Measurements from ENCODE around the gene MEF2D.

MEF2D gene

GRCh38 chr1:156500543-156500792, at the start of gene MEF2D:
Gene MEF2D (minus strand): TSS chr1:156500775. CDS start chr1:156483292, 17,483 bp downstream.
- no peak for DNase-seq (ENCODE audit: low spot score)

DNA sequence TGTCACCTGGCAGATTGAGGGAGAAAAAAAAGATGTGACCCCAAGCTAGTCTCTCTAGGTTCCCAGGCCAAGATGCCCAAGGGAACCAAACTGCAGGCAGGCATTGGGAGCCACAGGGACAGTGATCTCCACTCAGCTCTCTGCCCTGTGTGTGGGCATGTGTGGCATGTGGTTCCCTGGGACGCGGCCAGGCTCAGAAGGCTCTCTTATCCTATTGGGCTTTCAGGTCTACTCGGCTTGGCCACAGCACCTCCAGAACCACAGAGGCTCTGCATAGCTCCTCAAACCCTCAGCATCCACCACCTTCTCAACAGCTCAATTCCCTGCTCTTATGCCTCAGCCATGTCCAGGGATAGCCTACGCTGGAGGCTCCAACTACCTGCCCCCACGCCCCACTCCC, 49.8 kb upstream of the MEF2D start:
- no peak for DNase-seq (ENCODE audit: low spot score)

DNA sequence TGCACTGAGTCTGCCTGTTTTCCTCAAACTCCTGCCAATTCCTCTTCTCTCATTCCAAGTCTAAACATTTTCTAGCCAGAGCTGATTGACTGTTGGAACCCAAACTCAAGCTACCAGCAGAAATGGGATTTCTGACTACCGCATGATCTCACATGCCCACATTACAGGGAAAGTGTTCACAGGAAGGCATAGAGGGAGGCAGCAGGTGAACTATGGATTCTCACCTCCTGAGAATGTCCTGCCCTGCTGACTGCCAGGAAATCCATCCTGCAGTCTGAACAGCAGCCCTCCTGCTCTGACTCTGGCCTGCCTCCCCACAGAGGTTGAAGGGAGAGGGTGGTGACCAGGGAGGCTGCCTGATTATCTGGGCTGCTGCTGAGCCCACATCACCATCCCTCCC, 49.3 kb upstream of the MEF2D start:
- DNase-seq (ENCODE audit: low spot score) = no peak

DNA sequence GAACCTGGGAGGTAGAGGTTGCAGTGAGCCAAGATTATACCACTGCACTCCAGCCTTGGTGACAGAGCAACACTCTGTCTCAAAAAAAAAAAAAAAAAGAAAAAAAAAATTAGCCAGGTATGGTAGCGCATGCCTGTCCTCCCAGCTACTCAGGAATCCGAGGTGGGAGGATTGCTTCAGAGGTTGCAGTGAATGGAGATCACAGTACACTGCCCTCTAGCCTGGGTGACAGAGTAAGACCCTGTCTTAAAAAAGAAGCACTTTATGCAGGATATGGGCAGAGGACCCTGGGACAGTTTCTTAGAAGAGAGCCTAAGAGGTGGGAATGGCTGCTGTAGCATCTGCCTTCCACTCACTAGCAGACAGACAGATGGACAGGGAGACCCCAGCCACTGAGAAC, 48.8 kb upstream of the MEF2D start:
- DNase-seq (ENCODE audit: low spot score) = no peak

- no peak for DNase-seq (ENCODE audit: low spot score)
These were observed 47.4 kb upstream of the MEF2D start for GRCh38 chr1:156547982-156548381.

- no peak for DNase-seq (ENCODE audit: low spot score)
These were observed 46.9 kb upstream of the MEF2D start for GRCh38 chr1:156547434-156547833.

DNA sequence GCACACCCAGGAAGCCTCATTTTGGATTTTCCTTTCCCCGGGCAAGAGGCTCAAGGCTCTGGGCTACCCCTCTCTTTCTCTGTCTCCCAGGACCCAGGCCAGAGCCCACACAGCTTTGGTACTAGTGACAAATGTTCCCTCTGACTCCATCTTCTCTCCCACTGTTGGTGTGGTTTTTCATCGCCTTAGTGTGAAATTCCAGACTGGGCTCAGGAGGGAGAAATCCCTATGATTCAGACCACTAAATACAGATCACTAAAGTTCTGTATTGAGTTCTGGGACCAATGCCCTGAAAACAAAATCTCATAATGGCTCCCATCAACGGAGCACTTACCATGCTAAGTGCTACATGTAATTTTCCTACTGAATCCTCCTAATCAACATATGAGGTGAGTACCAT, 45.7 kb upstream of the MEF2D start:
- no peak for DNase-seq (ENCODE audit: low spot score)

DNA sequence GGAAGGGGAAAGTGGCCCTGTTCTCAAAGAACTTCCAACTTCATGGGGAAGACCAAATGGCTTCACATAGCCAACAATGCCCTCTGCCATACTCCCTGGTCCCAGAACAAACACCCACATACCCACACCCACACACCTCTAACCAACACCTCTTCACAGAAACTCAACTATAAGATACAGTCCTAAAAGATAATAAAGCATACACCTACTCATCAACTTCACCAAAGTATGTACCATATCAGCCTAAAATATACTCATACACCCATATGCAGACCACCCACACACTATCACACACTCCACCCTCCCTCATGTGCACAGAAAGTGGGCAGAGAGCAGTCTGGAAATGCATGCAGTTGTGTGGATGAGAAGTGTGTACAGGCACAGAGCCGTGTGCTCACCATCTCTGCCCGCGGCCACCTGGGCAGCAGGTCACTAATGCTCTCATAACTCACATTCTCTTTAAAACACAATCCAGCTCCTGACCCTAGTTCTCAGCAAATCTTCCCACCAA, 44.1 kb upstream of the MEF2D start:
- DNase-seq (ENCODE audit: low spot score) = no peak

GRCh38 chr1:156543066-156543465, 42.5 kb upstream of the MEF2D start:
- DNase-seq (ENCODE audit: low spot score) = no peak

DNA sequence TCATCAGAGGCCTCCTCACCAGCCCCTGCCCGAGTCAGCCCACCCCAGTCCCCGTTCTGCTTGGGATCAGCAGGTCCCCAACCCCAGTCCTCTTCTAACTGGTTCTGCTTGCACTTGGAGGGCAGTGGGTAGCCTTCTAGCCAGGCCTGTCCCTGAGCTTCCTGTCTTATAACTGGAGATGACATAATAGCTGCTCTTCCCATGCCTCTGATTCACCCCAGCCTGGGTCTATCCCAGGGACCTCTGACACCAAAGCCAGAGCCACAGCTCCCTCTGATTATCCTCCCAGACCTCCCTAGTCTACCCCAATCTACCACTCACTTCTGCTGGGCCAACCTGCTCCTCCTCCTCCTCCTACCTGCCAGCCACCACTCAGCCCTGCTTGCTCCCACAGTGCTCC, 40.4 kb upstream of the MEF2D start:
- no peak for DNase-seq (ENCODE audit: low spot score)

DNA sequence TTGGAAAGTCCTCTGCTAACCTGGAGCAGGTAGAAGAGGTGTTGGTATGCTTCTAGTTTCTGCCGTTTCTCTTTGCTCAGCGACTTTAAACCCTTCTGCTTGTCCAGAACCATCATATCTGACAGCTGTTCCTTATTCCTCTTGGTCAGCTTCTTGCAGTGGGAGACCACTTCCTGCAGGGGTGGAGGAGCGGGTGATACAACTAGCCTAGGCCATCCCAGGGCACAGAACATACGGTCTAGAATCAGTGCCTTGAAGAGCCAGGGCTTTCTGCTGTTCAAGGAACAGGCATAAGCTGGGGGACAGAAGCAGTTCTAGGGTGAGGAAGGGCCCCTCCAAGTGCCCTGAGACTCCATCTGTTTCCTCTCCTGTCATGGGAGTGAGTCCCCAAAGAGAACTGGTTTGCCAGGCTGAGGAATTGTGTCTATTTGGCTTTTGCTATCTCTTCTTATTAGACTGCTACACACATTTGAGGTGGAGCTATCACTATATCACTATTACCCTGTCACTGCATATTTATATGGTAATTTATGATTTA, 39.3 kb upstream of the MEF2D start:
- DNase-seq (ENCODE audit: low spot score) = no peak

DNA sequence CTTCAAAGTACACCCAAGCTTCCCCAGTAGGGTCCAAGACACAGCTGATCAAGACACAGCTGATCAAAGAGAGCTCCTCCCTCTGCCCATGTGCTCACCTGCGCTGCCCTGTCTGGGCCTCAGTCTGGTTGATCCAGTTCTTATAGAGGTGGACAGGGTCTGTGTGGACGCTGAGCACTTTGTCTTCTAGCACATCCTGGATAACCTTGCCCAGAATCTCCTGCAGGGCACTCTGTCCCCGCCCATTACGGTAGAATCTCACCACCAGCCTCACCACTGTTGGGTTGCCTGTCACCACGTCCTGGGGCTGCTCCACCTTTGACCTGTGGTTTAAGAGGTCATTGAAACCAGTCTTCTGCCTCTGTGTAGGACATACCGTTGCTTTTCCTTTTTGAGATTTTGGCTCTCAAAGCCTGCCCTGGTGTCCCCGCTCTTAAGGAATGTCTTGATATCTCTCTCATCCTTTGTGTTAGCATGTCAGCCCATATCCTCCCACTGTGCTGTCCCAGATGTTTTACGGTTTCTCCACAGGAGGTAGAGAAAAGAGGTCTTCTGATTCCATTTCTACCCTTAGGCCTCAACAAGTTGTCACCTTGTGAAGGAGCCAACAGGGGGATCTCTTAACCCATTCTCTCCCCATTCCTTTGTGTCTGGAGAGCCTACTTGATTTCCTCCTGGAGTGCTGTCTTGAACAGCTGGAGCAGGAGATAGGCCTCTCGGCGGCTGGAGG, 38.3 kb upstream of the MEF2D start:
- no peak for DNase-seq (ENCODE audit: low spot score)

GRCh38 chr1:156537027-156537426, 36.5 kb upstream of the MEF2D start:
- DNase-seq (ENCODE audit: low spot score) = no peak

DNA sequence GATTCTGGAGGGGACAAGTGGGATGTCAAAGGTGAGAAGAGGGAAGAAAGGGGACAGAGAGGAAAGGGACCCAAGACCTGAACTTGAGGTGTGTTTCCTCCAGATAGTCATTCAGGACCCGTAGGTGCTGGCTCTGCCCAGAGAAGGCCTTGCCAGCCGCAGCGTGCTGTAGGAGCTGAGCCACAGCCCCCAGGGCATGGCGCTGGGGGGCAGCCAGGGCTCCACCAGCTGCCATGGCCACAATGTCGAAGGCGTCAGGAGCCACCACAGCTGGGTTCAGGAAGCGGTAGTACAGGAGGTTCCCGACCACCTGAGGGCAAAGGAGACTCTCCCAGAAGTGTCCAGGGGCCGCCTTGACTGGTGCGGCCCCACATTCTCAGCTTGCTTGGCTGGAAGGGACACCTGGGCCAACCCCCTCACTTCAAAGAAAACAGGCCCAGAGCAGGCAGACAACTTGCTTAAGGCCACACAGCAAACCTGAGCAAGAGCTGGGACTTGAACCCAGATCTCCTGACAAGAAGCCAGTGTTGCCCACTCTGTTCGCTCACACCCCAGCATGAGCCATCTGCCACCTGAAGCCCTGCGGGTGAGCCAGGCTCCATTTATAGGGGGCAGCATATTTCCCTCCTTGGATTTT, 34.0 kb upstream of the MEF2D start:
- no peak for DNase-seq (ENCODE audit: low spot score)

DNA sequence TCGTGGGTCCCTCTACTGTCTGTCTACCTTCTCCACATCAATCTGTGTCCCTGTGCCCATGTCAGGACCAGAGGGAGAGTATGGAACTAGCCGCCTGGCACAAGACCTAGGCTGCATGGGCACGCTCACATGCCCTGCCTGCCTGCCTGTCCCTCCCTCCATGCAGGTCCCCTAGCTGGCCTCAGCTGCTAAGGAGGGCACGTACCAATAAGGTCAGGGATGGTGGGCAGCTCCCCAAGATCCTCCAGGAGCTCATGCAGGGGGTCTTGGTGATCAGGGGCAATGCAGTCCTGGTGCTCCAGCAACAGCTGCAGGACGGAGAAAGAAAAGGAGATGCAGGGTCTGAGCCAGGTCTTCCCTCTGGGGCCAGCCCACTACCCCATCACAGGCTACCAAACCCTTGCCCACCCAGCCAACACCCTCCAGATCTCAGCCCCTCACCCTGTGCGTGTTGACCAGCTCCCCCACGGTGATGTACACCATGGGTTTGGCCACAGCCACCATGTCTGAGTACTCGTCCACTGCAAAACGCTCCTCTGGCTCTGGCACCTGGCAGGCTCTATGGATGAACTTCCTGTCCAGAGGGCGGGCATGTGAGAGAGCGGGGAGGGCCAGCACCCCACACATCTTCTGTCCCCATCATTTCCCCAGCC, 33.1 kb upstream of the MEF2D start:
- DNase-seq (ENCODE audit: low spot score) = no peak

DNA sequence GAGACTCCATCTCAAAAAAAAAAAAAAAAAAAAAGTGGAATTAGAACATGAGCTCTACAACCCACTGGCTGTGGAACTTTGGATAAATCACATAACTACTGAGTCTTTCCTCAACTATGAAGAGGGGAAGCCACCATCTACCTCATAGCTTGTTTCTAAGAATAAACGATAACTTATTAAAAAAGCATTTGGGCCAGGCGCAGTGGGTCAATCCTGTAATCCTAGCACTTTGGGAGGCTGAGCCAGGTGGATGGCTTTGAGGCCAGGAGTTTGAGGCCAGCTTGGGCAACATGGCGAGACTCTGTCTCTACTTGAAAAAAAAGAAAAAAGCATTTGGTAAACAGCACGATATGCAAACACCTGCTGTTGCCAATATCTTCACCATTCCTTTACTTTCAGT, 31.8 kb upstream of the MEF2D start:
- no peak for DNase-seq (ENCODE audit: low spot score)

- DNase-seq (ENCODE audit: low spot score) = no peak
These were observed 29.4 kb upstream of the MEF2D start for GRCh38 chr1:156530006-156530405.

- no peak for DNase-seq (ENCODE audit: low spot score)
These were observed 28.4 kb upstream of the MEF2D start for GRCh38 chr1:156528875-156529425.

DNA sequence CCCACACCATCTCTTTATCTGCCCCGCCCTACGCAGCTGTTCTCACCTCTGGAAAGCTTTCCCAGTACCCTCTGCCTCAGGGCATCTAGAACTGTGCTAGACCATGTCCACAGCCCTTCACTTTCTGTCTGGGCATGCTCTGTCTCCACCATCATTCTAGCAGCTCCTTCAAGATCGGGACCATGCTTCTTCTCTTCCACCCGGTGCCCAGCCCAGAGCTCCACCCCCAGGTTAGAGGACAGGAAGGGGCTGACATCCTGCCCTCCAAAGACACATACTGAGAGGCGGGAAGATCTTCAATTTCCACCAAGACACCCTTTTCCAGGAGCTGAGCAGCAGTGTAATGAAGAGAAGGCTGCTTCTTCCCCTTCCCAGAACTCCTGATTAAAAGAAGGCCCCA, 27.7 kb upstream of the MEF2D start:
- no peak for DNase-seq (ENCODE audit: low spot score)

- no peak for DNase-seq (ENCODE audit: low spot score)
These were observed 27.0 kb upstream of the MEF2D start for GRCh38 chr1:156527584-156527983.

- DNase-seq (ENCODE audit: low spot score) = no peak
These were observed 25.4 kb upstream of the MEF2D start for GRCh38 chr1:156525856-156526489.

- DNase-seq (ENCODE audit: low spot score) = peak; percentile 28
These were observed 24.5 kb upstream of the MEF2D start for GRCh38 chr1:156525071-156525501.
